ENCODE data around the gene ADAMTS16. TPM values are rescaled to one million over a fixed set of nuclear protein-coding genes. Genes with fewer than 3 reads are reported as not detected.

ADAMTS16 gene
- total and polyA plus RNA-seq, 10 donors, result not detected

DNA sequence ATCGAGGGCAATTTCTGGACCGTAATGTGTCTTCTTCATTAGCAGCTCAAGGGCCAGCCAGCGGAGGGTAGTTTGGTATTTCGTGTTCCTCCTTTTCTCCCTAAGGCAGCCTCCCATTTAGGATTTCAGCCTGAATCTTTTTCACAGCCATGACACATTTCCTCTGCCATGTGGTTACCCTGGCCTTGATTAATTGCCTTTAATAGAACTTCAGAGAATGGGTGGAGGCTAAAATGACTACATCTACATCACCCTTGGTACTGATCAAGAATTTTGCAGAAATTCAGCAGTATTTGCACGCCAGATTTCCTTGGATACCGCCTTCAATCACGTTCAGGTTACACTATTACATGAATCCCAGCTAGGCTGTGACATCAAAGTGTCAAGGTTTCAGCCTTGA, 58.0 kb downstream of the ADAMTS16 start:
- TF ChIP-seq POLR2A (IDR thresholded peaks at IDR 0.05) (no peak), POLR2AphosphoS5 (IDR thresholded peaks at IDR 0.05) (no peak), CTCF (IDR thresholded peaks at IDR 0.05 in 8 of 11, conservative IDR thresholded peaks at IDR 0.05 in 3 of 11) (no peak)
- intact Hi-C loops (cut with DNase I; ENCODE audit: low total_unique reads), result no loop called here
- no peaks in the 10 kb centered on the region for H3K36me3 ChIP-seq
- H3K27ac ChIP-seq, result no peak overlapping the region
- no peaks in the 10 kb centered on the region for H3K4me1 ChIP-seq
- H3K27me3 ChIP-seq (replicated peaks in 1 of 7), result no peaks in the 10 kb centered on the region
- DNase-seq, result no peak
- 68 to 79% (median 77%) methylated on average over 7 of the region's 7 CpGs for WGBS, 5 donors
- no peak overlapping the region for H3K4me3 ChIP-seq
- peaks cover 0 to 4% (median 0%) of the 10 kb centered on the region in 8 donors for H3K9me3 ChIP-seq

GRCh38 chr5:5198815-5199214, 58.7 kb downstream of the ADAMTS16 start:
- intact Hi-C loops (cut with DNase I; ENCODE audit: low total_unique reads), result no loop called here
- H3K27me3 ChIP-seq (replicated peaks in 1 of 7), result no peaks in the 10 kb centered on the region
- H3K9me3 ChIP-seq, result peaks cover 0 to 4% (median 0%) of the 10 kb centered on the region in 8 donors
- DNase-seq, result no peak
- 0% methylated on average over 1 of the region's 1 CpG; no CpG with 5 or more reads in 2 of the 5 donors for WGBS, 5 donors
- TF ChIP-seq POLR2AphosphoS5 (IDR thresholded peaks at IDR 0.05) (no peak), POLR2A (IDR thresholded peaks at IDR 0.05) (no peak), CTCF (IDR thresholded peaks at IDR 0.05 in 8 of 11, conservative IDR thresholded peaks at IDR 0.05 in 3 of 11) (no peak)
- H3K4me3 ChIP-seq, result no peak overlapping the region
- H3K27ac ChIP-seq, result no peak overlapping the region
- no peaks in the 10 kb centered on the region for H3K36me3 ChIP-seq
- H3K4me1 ChIP-seq, result no peaks in the 10 kb centered on the region

GRCh38 chr5:5199495-5199894, 59.4 kb downstream of the ADAMTS16 start:
- no peaks in the 10 kb centered on the region for H3K27me3 ChIP-seq (replicated peaks in 1 of 7)
- H3K4me3 ChIP-seq, result no peak overlapping the region
- no peak for DNase-seq
- H3K4me1 ChIP-seq, result no peaks in the 10 kb centered on the region
- H3K36me3 ChIP-seq, result no peaks in the 10 kb centered on the region
- peaks cover 0 to 4% (median 0%) of the 10 kb centered on the region in 8 donors for H3K9me3 ChIP-seq
- intact Hi-C loops (cut with DNase I; ENCODE audit: low total_unique reads), result no loop called here
- no peak overlapping the region for H3K27ac ChIP-seq
- 53 to 70% (median 59%) methylated on average over 6 of the region's 6 CpGs for WGBS, 5 donors
- no peak for TF ChIP-seq POLR2AphosphoS5 (IDR thresholded peaks at IDR 0.05)
- TF ChIP-seq CTCF (IDR thresholded peaks at IDR 0.05 in 8 of 11, conservative IDR thresholded peaks at IDR 0.05 in 3 of 11), result no peak
- TF ChIP-seq POLR2A (IDR thresholded peaks at IDR 0.05), result no peak

- Histone ChIP-seq H3K9me3 (peaks cover 0 to 4% (median 0%) of the 10 kb centered on the region in 8 donors), H3K27me3 (replicated peaks in 1 of 7) (no peaks in the 10 kb centered on the region), H3K36me3 (no peaks in the 10 kb centered on the region), H3K4me3 (no peak overlapping the region), H3K27ac (no peak overlapping the region), H3K4me1 (no peaks in the 10 kb centered on the region)
- no peak for TF ChIP-seq CTCF (IDR thresholded peaks at IDR 0.05 in 8 of 11, conservative IDR thresholded peaks at IDR 0.05 in 3 of 11)
- no peak for TF ChIP-seq POLR2AphosphoS5 (IDR thresholded peaks at IDR 0.05)
- TF ChIP-seq POLR2A (IDR thresholded peaks at IDR 0.05), result no peak
- 87 to 94% (median 90%) methylated on average over 5 of the region's 5 CpGs for WGBS, 5 donors
- DNase-seq, result no peak
- intact Hi-C loops (cut with DNase I; ENCODE audit: low total_unique reads), result no loop called here
These were observed 60.0 kb downstream of the ADAMTS16 start for GRCh38 chr5:5200133-5200532.
